Uterus (tissue), 4 donors: ENCODE results near the gene PMF1. TPM values are rescaled to one million over a fixed set of nuclear protein-coding genes. Genes with fewer than 3 reads are reported as not detected.
"Not testable (repeated sequence)": the region's sequence is repeated elsewhere in the genome, so short reads cannot be mapped to it uniquely, and the experiment has no call there.

Experiments
- DNase-seq, 2 donors: peaks; one replicate each; pipeline ENCODE4 v3.0.0-alpha.2; 2019 to 2020
- H3K27ac ChIP-seq, 2 donors: fragments of 200-600 bp; sonication (generic); 1 replicate in 1 of 2; 2 replicates in 1 of 2; pipeline ENCODE4 v1.5.1; 2016 to 2018
- H3K27me3 ChIP-seq, 2 donors: fragments of 200-600 bp; sonication (generic); one replicate each; pipeline ENCODE4 v1.5.1; 2018 to 2019; ENCODE audit warnings: control low read depth in 1 of 2
- H3K36me3 ChIP-seq, 2 donors: fragments of 200-600 bp; sonication (generic); one replicate each; pipeline ENCODE4 v1.5.1; 2019; ENCODE audit warnings: control low read depth in 1 of 2
- H3K4me1 ChIP-seq, 2 donors: fragments of 200-600 bp; sonication (generic); one replicate each; pipeline ENCODE4 v1.5.1; 2018 to 2019; ENCODE audit warnings: control low read depth in 1 of 2
- H3K4me3 ChIP-seq, 2 donors: fragments of 200-600 bp; sonication (generic); 1 replicate in 1 of 2; 2 replicates in 1 of 2; pipeline ENCODE4 v1.5.1; 2018 to 2019; ENCODE audit warnings: mild to moderate bottlenecking in 1 of 2
- H3K9me3 ChIP-seq, 2 donors: fragments of 200-600 bp; sonication (generic); one replicate each; pipeline ENCODE4 v1.5.1; 2019; ENCODE audit warnings: control low read depth in 1 of 2
- CTCF ChIP-seq, 4 experiments: fragments of 200-600 bp in 2 of 4; fragments of 450-650 bp in 2 of 4; sonication (generic) in 2 of 4; IDR thresholded peaks; one replicate each; pipeline ENCODE4 v1.5.1; 2016 to 2019; ENCODE audit warnings: antibody characterized with exemption in 4 of 4, mild to moderate bottlenecking in 2 of 4, moderate library complexity in 1 of 4
- POLR2A ChIP-seq, 2 donors: fragments of 450-650 bp; IDR thresholded peaks; one replicate each; pipeline ENCODE4 v1.6.1; 2016; ENCODE audit warnings: antibody characterized with exemption in 2 of 2, mild to moderate bottlenecking in 1 of 2, moderate library complexity in 1 of 2
- intact Hi-C: fragments of 100-400 bp; cut with DNase I; formaldehyde crosslinking; loops from one replicate; pipeline ENCODE4 v1.15.1; 2023; ENCODE audit warnings: low total_unique reads
- total RNA-seq, 4 donors: library from RNA; depleted of rRNA in 3 of 4; stranded (reverse); fragments of >200 nt in 3 of 4; gene quantifications; one replicate each; pipeline versions ENCODE4 v1.1.0 to v1.2.4, GENCODE V29; 2014 to 2023
- donor health status: DM: yes; HTN: yes; CAD: no.

The PMF1 gene
- total RNA-seq, 4 donors from 2014 or later: 45.2 to 61.3 (median 46.0) TPM

GRCh38 chr1:156172696-156173470 lies 39.9 kb upstream of the PMF1 start:
- intact Hi-C loops: no loop called here
- Histone ChIP-seq H3K27me3 (no peaks in the 10 kb centered on the region), H3K27ac (no peak overlapping the region), H3K9me3 (no peaks in the 10 kb centered on the region), H3K36me3 (no peaks in the 10 kb centered on the region), H3K4me3 (no peak overlapping the region), H3K4me1 (no peaks in the 10 kb centered on the region)
- no peak for TF ChIP-seq CTCF (IDR thresholded peaks at IDR 0.05)
- no peak for TF ChIP-seq POLR2A (IDR thresholded peaks at IDR 0.05)
- no peak for DNase-seq

GRCh38 chr1:156176610-156177210 lies 36.1 kb upstream of the PMF1 start:
- Histone ChIP-seq H3K9me3 (no peaks in the 10 kb centered on the region), H3K27me3 (no peaks in the 10 kb centered on the region), H3K4me3 (no peak overlapping the region), H3K4me1 (no peaks in the 10 kb centered on the region), H3K27ac (no peak overlapping the region), H3K36me3 (no peaks in the 10 kb centered on the region)
- intact Hi-C loops: no loop called here
- TF ChIP-seq POLR2A (IDR thresholded peaks at IDR 0.05) (no peak), CTCF (IDR thresholded peaks at IDR 0.05) (no peak)
- no peak for DNase-seq

GRCh38 chr1:156177919-156178654 lies 34.7 kb upstream of the PMF1 start:
- H3K36me3 ChIP-seq: no peaks in the 10 kb centered on the region
- no peak for DNase-seq
- TF ChIP-seq CTCF (IDR thresholded peaks at IDR 0.05) (no peak), POLR2A (IDR thresholded peaks at IDR 0.05) (no peak)
- no peaks in the 10 kb centered on the region for H3K4me1 ChIP-seq
- no peaks in the 10 kb centered on the region for H3K27me3 ChIP-seq
- intact Hi-C loops: no loop called here
- H3K9me3 ChIP-seq: no peaks in the 10 kb centered on the region
- no peak overlapping the region for H3K27ac ChIP-seq
- no peak overlapping the region for H3K4me3 ChIP-seq

GRCh38 chr1:156180471-156180870 lies 32.3 kb upstream of the PMF1 start:
- no peak overlapping the region for H3K27ac ChIP-seq
- no peaks in the 10 kb centered on the region for H3K27me3 ChIP-seq
- H3K9me3 ChIP-seq: no peaks in the 10 kb centered on the region
- no peak overlapping the region for H3K4me3 ChIP-seq
- DNase-seq: no peak
- TF ChIP-seq CTCF (IDR thresholded peaks at IDR 0.05): no peak
- TF ChIP-seq POLR2A (IDR thresholded peaks at IDR 0.05): no peak
- intact Hi-C loops: no loop called here
- H3K4me1 ChIP-seq: no peaks in the 10 kb centered on the region
- no peaks in the 10 kb centered on the region for H3K36me3 ChIP-seq

- intact Hi-C loops: not testable (repeated sequence)
Observed at GRCh38 chr1:156181391-156181924, 31.3 kb upstream of the PMF1 start.

GRCh38 chr1:156182010-156182779 lies 30.6 kb upstream of the PMF1 start:
- H3K9me3 ChIP-seq, DNase-seq: not testable (repeated sequence)

More at GRCh38 chr1:156181391-156181924, 31.3 kb upstream of the PMF1 start:
- not testable (repeated sequence) for H3K27me3 ChIP-seq, H3K9me3 ChIP-seq, H3K36me3 ChIP-seq, H3K27ac ChIP-seq, H3K4me3 ChIP-seq, DNase-seq, H3K4me1 ChIP-seq

GRCh38 chr1:156186347-156187177 lies 26.2 kb upstream of the PMF1 start:
- H3K4me1 ChIP-seq, H3K36me3 ChIP-seq, H3K27ac ChIP-seq, H3K4me3 ChIP-seq, H3K27me3 ChIP-seq, intact Hi-C loops, H3K9me3 ChIP-seq, DNase-seq: not testable (repeated sequence)

More at GRCh38 chr1:156182010-156182779, 30.6 kb upstream of the PMF1 start:
- H3K27me3 ChIP-seq, H3K27ac ChIP-seq, H3K4me1 ChIP-seq, H3K4me3 ChIP-seq, H3K36me3 ChIP-seq, intact Hi-C loops: not testable (repeated sequence)
